Smooth muscle cell (in vitro differentiated cells): Measurements from ENCODE around the gene DPYSL3. TPM values are rescaled to one million over a fixed set of nuclear protein-coding genes. Genes with fewer than 3 reads are reported as not detected.
A peak's percentile ranks its signal among the peaks of the same experiment; 100 is the strongest.

ENCODE experiments used
- DNase-seq: peaks from one replicate; lab custom pipeline; 2025; ENCODE audit not compliant: unreplicated experiment; lab: John Stamatoyannopoulos, UW
- H2AFZ ChIP-seq: fragments of 200-600 bp; sonication (generic); 2 replicates; pipeline ENCODE4 v1.6.0; 2016; ENCODE audit warnings: antibody characterized with exemption, low read depth, mild to moderate bottlenecking
- H3F3A ChIP-seq: fragments of 200-600 bp; sonication (generic); 2 replicates; pipeline ENCODE4 v1.6.0; 2017; ENCODE audit warnings: antibody characterized with exemption, low read depth
- H3K27ac ChIP-seq: fragments of 200-600 bp; sonication (generic); 2 replicates; pipeline ENCODE4 v1.5.1; 2016; ENCODE audit warnings: low read depth, mild to moderate bottlenecking
- H3K27me3 ChIP-seq: fragments of 200-600 bp; sonication (generic); 2 replicates; pipeline ENCODE4 v1.6.1; 2016; ENCODE audit warnings: low read depth, mild to moderate bottlenecking
- H3K36me3 ChIP-seq: fragments of 200-600 bp; sonication (generic); 2 replicates; pipeline ENCODE4 v1.5.1; 2016; ENCODE audit warnings: low read depth
- H3K4me1 ChIP-seq: fragments of 200-600 bp; sonication (generic); 2 replicates; pipeline ENCODE4 v1.5.1; 2016; ENCODE audit warnings: low read depth
- H3K4me2 ChIP-seq: fragments of 200-600 bp; sonication (generic); 2 replicates; pipeline ENCODE4 v1.6.0; 2016; ENCODE audit warnings: mild to moderate bottlenecking
- H3K4me3 ChIP-seq: fragments of 200-600 bp; sonication (generic); 2 replicates; pipeline ENCODE4 v1.5.1; 2016; ENCODE audit warnings: mild to moderate bottlenecking
- H3K79me2 ChIP-seq: fragments of 200-600 bp; sonication (generic); 2 replicates; pipeline ENCODE4 v1.6.0; 2016; ENCODE audit warnings: low read depth, mild to moderate bottlenecking
- H3K9ac ChIP-seq: fragments of 200-600 bp; sonication (generic); 2 replicates; pipeline ENCODE4 v1.6.0; 2016; ENCODE audit warnings: low read depth
- H3K9me3 ChIP-seq: fragments of 200-600 bp; sonication (generic); replicated peaks from 2 replicates; pipeline ENCODE4 v1.5.1; 2016; ENCODE audit warnings: low read depth
- H4K20me1 ChIP-seq: fragments of 200-600 bp; sonication (generic); 2 replicates; pipeline ENCODE4 v1.6.0; 2016; ENCODE audit warnings: low read depth
- WGBS: methylation state at CpG from one replicate; pipeline ENCODE4 v1.1.7; 2016; ENCODE audit warnings: low lambda C conversion rate; 5-methylcytosine and 5-hydroxymethylcytosine counted together
- polyA plus RNA-seq: library from polyadenylated mRNA; unstranded; fragments of >200 nt; fragmentation: Nextera tagmentation; extraction: Ambion mirVana; gene quantifications from 2 replicates; pipeline ENCODE4 v1.2.1, GENCODE V29; 2016
- total RNA-seq: library from RNA; depleted of rRNA; stranded (reverse); fragments of >200 nt; gene quantifications from 2 replicates; pipeline ENCODE4 v1.2.3, GENCODE V29; 2014
- TF ChIP-seq, protein P1 (sequence below): fragments of 200-600 bp; sonication (generic); IDR thresholded peaks from 2 replicates; pipeline ENCODE4 v1.5.1; 2017; ENCODE audit warnings: borderline replicate concordance, mild to moderate bottlenecking, antibody characterized with exemption; ENCODE audit not compliant: insufficient read depth, poor library complexity, severe bottlenecking

Gene DPYSL3
- total and polyA plus RNA-seq, 2 experiments from 2014 or later: 65.5 to 124 TPM

DNA sequence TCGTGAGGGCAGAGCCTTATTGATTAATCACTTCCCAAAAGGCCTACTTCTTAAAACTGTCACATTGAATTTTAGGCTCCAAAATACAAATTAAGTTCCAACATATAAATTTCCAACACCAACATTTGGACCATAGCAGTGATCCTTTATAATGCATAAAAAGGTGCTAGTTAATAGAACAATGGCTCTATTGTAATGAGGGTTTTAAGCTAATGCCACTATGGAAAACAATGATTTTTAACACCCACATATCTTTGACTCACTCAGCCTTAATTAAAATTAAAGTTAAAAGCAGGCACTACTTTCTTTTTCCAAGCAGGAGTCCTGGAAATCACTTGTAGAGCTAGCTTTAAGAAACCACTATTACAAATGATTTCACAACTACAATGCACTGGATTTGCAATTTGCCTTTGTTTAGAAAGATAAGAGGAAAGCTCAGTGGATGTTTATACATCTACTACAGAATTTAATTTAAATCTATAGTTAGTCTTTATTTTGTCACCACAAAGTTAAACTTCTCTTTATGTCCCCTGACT lies 41.8 kb downstream of the DPYSL3 start:
- Histone ChIP-seq H3K79me2 (no peaks in the 10 kb centered on the region), H4K20me1 (no peaks in the 10 kb centered on the region), H3K4me2 (no peak overlapping the region), H3K27me3 (no peaks in the 10 kb centered on the region), H3K4me1 (peaks cover 25% of the 10 kb centered on the region), H3K4me3 (no peak overlapping the region), H3K36me3 (no peaks in the 10 kb centered on the region), H3K9ac (no peak overlapping the region), H2AFZ (no peak overlapping the region), H3F3A (no peaks in the 10 kb centered on the region), H3K9me3 (no peaks in the 10 kb centered on the region), H3K27ac (no peak overlapping the region)
- no peak for DNase-seq
- TF ChIP-seq, protein P1, sequence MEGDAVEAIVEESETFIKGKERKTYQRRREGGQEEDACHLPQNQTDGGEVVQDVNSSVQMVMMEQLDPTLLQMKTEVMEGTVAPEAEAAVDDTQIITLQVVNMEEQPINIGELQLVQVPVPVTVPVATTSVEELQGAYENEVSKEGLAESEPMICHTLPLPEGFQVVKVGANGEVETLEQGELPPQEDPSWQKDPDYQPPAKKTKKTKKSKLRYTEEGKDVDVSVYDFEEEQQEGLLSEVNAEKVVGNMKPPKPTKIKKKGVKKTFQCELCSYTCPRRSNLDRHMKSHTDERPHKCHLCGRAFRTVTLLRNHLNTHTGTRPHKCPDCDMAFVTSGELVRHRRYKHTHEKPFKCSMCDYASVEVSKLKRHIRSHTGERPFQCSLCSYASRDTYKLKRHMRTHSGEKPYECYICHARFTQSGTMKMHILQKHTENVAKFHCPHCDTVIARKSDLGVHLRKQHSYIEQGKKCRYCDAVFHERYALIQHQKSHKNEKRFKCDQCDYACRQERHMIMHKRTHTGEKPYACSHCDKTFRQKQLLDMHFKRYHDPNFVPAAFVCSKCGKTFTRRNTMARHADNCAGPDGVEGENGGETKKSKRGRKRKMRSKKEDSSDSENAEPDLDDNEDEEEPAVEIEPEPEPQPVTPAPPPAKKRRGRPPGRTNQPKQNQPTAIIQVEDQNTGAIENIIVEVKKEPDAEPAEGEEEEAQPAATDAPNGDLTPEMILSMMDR: no peak
- WGBS: 96% methylated on average over 1 of the region's 1 CpG

DNA sequence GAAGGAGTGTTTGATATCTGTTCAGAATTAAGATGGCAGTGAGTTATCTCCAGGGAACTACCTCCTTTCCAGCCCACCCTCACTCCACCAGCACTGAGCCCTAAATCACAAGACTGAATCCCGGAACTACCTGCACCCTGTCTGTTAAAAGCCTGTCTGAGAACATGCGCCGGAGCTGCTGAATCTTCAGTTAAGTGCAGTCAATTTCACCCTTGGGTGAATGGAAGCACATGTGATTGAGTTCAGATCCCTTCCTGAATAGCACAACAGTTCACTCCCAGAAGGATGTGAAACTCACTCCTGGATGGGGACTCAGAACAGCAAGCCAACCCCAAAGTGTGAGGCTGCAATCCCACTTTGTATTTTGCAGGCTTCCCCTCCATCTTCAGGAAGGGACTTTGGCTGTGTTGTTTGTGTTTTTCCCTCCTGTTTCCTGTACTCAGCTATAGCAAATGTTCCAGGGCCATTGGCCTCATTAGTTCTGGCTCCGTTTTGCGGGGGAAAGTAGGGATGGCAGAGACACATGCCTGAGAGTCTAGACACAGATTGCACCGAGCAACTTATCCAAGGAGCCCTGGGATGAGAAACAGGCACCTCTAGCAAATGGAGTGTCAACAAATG lies 43.4 kb downstream of the DPYSL3 start:
- no peaks in the 10 kb centered on the region for H3K27me3 ChIP-seq
- H3K9me3 ChIP-seq: no peaks in the 10 kb centered on the region
- H3F3A ChIP-seq: no peaks in the 10 kb centered on the region
- TF ChIP-seq, protein P1: no peak
- no peak overlapping the region for H3K4me3 ChIP-seq
- H3K27ac ChIP-seq: no peak overlapping the region
- H4K20me1 ChIP-seq: no peaks in the 10 kb centered on the region
- no peaks in the 10 kb centered on the region for H3K36me3 ChIP-seq
- WGBS: 60% methylated on average over 6 of the region's 6 CpGs
- H2AFZ ChIP-seq: no peak overlapping the region
- peaks cover 25% of the 10 kb centered on the region for H3K4me1 ChIP-seq
- no peak overlapping the region for H3K9ac ChIP-seq
- H3K4me2 ChIP-seq: no peak overlapping the region
- DNase-seq: no peak
- H3K79me2 ChIP-seq: no peaks in the 10 kb centered on the region

DNA sequence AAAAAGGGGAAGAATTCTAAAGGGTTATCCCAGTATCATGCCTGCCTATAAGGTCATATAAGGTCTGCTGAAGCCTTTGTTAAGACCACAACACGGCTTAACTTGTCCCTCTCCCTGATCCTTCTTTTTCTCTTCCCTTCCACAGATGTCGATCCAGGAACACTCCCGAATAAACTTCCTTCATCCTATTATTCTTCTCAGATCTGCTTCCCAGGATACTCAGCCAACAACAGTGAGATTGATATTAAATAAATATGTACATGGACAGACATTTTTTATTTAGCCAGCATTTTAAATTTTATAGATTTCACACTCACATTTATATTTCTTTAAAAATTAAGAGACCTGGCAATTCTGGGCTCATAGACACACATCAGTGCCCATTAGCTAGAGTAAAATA lies 44.1 kb downstream of the DPYSL3 start:
- Histone ChIP-seq H4K20me1 (no peaks in the 10 kb centered on the region), H3K9me3 (no peaks in the 10 kb centered on the region), H2AFZ (no peak overlapping the region), H3F3A (no peaks in the 10 kb centered on the region), H3K4me2 (no peak overlapping the region), H3K36me3 (no peaks in the 10 kb centered on the region), H3K4me3 (no peak overlapping the region), H3K27ac (no peak overlapping the region), H3K79me2 (no peaks in the 10 kb centered on the region), H3K27me3 (no peaks in the 10 kb centered on the region), H3K9ac (no peak overlapping the region), H3K4me1 (peaks cover 25% of the 10 kb centered on the region)
- TF ChIP-seq, protein P1: no peak
- WGBS: 92% methylated on average over 3 of the region's 3 CpGs
- no peak for DNase-seq

DNA sequence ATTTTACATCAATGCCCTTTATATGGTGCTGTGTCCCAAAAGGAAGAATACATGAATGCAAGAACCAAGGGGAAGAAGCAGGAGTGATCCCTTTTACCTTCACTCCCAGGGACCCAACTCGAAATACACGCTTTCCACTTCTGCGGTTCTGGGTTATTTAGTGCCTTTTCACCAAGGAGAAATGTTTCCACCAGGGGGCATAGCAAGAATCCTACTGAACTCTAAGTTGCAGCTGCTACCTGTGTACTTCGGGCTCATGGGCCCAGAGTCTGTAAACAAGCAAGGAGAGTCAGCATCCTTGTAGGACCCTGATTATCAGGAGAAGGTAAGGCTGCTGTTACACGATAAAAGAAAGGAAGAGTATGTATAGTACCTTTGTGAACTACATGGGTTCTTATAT lies 45.7 kb downstream of the DPYSL3 start:
- no peak overlapping the region for H3K4me2 ChIP-seq
- H3K27ac ChIP-seq: no peak overlapping the region
- DNase-seq: no peak
- H3K36me3 ChIP-seq: no peaks in the 10 kb centered on the region
- no peak overlapping the region for H2AFZ ChIP-seq
- no peak overlapping the region for H3K9ac ChIP-seq
- H3K27me3 ChIP-seq: no peaks in the 10 kb centered on the region
- peaks cover 33% of the 10 kb centered on the region for H3K4me1 ChIP-seq
- H3F3A ChIP-seq: no peaks in the 10 kb centered on the region
- no peak overlapping the region for H3K4me3 ChIP-seq
- TF ChIP-seq, protein P1: peak; percentile 58
- H3K79me2 ChIP-seq: no peaks in the 10 kb centered on the region
- 59% methylated on average over 5 of the region's 5 CpGs for WGBS
- no peaks in the 10 kb centered on the region for H3K9me3 ChIP-seq
- H4K20me1 ChIP-seq: no peaks in the 10 kb centered on the region
